ENCODE results near the gene ARL16.

Gene ARL16

GRCh38 chr17:81700353-81701287 is 17.0 kb upstream of the ARL16 start:
- no peak overlapping the region for H3K4me3 ChIP-seq
- H3K27ac ChIP-seq = no peak overlapping the region

- no peak overlapping the region for H3K4me3 ChIP-seq
- H3K27ac ChIP-seq = no peak overlapping the region
These were observed 13.9 kb upstream of the ARL16 start for GRCh38 chr17:81697261-81698044.

GRCh38 chr17:81696218-81696941 is 12.8 kb upstream of the ARL16 start:
- Histone ChIP-seq H3K27ac (no peak overlapping the region), H3K4me3 (no peak overlapping the region)

GRCh38 chr17:81695801-81696200 is 12.2 kb upstream of the ARL16 start:
- Histone ChIP-seq H3K27ac (no peak overlapping the region), H3K4me3 (no peak overlapping the region)

GRCh38 chr17:81695211-81695610 is 11.6 kb upstream of the ARL16 start:
- Histone ChIP-seq H3K4me3 (no peak overlapping the region), H3K27ac (no peak overlapping the region)

GRCh38 chr17:81694810-81695209 is 11.2 kb upstream of the ARL16 start:
- Histone ChIP-seq H3K27ac (no peak overlapping the region), H3K4me3 (no peak overlapping the region)

GRCh38 chr17:81693509-81694210 is 10.1 kb upstream of the ARL16 start:
- no peak overlapping the region for H3K4me3 ChIP-seq

GRCh38 chr17:81691608-81692007 is 8.0 kb upstream of the ARL16 start:
- no peak overlapping the region for H3K4me3 ChIP-seq
- no peak overlapping the region for H3K27ac ChIP-seq

More at GRCh38 chr17:81693509-81694210, 10.1 kb upstream of the ARL16 start:
- H3K27ac ChIP-seq = no peak overlapping the region

- H3K4me3 ChIP-seq = no peak overlapping the region
- H3K27ac ChIP-seq = no peak overlapping the region
These were observed 7.6 kb upstream of the ARL16 start for GRCh38 chr17:81691196-81691595.

- Histone ChIP-seq H3K27ac (no peak overlapping the region), H3K4me3 (no peak overlapping the region)
These were observed 7.0 kb upstream of the ARL16 start for GRCh38 chr17:81690549-81690948.

- Histone ChIP-seq H3K27ac (no peak overlapping the region), H3K4me3 (no peak overlapping the region)
These were observed 6.5 kb upstream of the ARL16 start for GRCh38 chr17:81690066-81690465.

GRCh38 chr17:81688616-81689015 is 5.0 kb upstream of the ARL16 start:
- peak overlapping the region in 3 of 21 experiments; percentile 10 to 25 (median 19) for H3K27ac ChIP-seq
- H3K4me3 ChIP-seq = no peak overlapping the region

- H3K27ac ChIP-seq = peak overlapping the region in 2 of 21 experiments; percentile 11 to 19
- H3K4me3 ChIP-seq = no peak overlapping the region
These were observed 4.4 kb upstream of the ARL16 start for GRCh38 chr17:81687770-81688541.

GRCh38 chr17:81686614-81687013 is 3.0 kb upstream of the ARL16 start:
- H3K27ac ChIP-seq = no peak overlapping the region
- H3K4me3 ChIP-seq = no peak overlapping the region

- peak overlapping the region; percentile 59 to 100 (median 96) for H3K4me3 ChIP-seq
- H3K27ac ChIP-seq = peak overlapping the region in 19 of 21 experiments; percentile 88 to 99 (median 95)
These were observed 1.5 kb upstream of the ARL16 start for GRCh38 chr17:81685108-81685507.

GRCh38 chr17:81684442-81684911 is 880 bp upstream of the ARL16 start:
- Histone ChIP-seq H3K27ac (peak overlapping the region; percentile 84 to 99 (median 95)), H3K4me3 (peak overlapping the region; percentile 59 to 100 (median 96))

- peak overlapping the region; percentile 59 to 100 (median 96) for H3K4me3 ChIP-seq
- H3K27ac ChIP-seq = peak overlapping the region; percentile 69 to 98 (median 92)
These were observed 401 bp downstream of the ARL16 start for GRCh38 chr17:81683208-81683583.

- H3K4me3 ChIP-seq = peak overlapping the region; percentile 59 to 100 (median 96)
- H3K27ac ChIP-seq = peak overlapping the region in 20 of 21 experiments; percentile 69 to 98 (median 92)
These were observed 911 bp downstream of the ARL16 start for GRCh38 chr17:81682565-81683207.
